T-cell (primary cell): Measurements from ENCODE around the gene COMMD4. TPM values are rescaled to one million over a fixed set of nuclear protein-coding genes. Genes with fewer than 3 reads are reported as not detected.
"Not testable (repeated sequence)": the region's sequence is repeated elsewhere in the genome, so short reads cannot be mapped to it uniquely, and the experiment has no call there.

ENCODE experiments used
- ATAC-seq, 4 experiments: fragments of 200-7000 bp in 3 of 4; fragments of 150-1000 bp in 1 of 4; cut with Tn5 transposase; replicated peaks in 1 of 4; 1 replicate in 3 of 4; 2 replicates in 1 of 4; pipeline ENCODE4 v1.10.0; 2021; ENCODE audit warnings: moderate library complexity in 3 of 4, mild to moderate bottlenecking in 2 of 4, moderate number of reproducible peaks in 1 of 4
- CTCF ChIA-PET, 2 donors: fragments of 300-600 bp; sonication (Branson Sonifier 250); formaldehyde crosslinking; loops; one replicate each; lab custom pipeline; 2022; ENCODE audit warnings: antibody characterized with exemption in 2 of 2; lab: Charles Lee
- POLR2A ChIA-PET, 2 donors: fragments of 300-600 bp; sonication (Branson Sonifier 250); formaldehyde crosslinking; loops; one replicate each; lab custom pipeline; 2022; ENCODE audit warnings: antibody characterized with exemption in 2 of 2; lab: Charles Lee
- DNase-seq, 35 experiments: peaks; one replicate each; pipeline versions ENCODE4 v3.0.0 to v3.0.0-alpha.2; 2013 to 2023
- H3K27ac ChIP-seq: one replicate; pipeline ENCODE4 v1.5.1; 2013; ENCODE audit warnings: low read length
- H3K27me3 ChIP-seq, 2 experiments: replicated peaks in 1 of 2; 1 replicate in 1 of 2; 2 replicates in 1 of 2; pipeline versions ENCODE4 v1.6.1 to v1.7.0; 2013; ENCODE audit warnings: low read length in 1 of 2, mixed read lengths in 1 of 2; ENCODE audit not compliant: control insufficient read depth in 2 of 2, insufficient read depth in 2 of 2; ENCODE audit errors: extremely low read depth in 1 of 2
- H3K36me3 ChIP-seq, 2 donors: 1 replicate in 1 of 2; 2 replicates in 1 of 2; pipeline versions ENCODE4 v1.6.1 to v1.7.0; 2013; ENCODE audit warnings: low read length in 1 of 2; ENCODE audit not compliant: control insufficient read depth in 2 of 2, insufficient read depth in 1 of 2; ENCODE audit errors: extremely low read depth in 1 of 2
- H3K4me1 ChIP-seq, 2 experiments: 1 replicate in 1 of 2; 2 replicates in 1 of 2; pipeline versions ENCODE4 v1.6.1 to v1.7.0; 2013; ENCODE audit warnings: low read length in 2 of 2, mixed read lengths in 1 of 2; ENCODE audit not compliant: insufficient read depth in 2 of 2, control insufficient read depth in 1 of 2; ENCODE audit errors: extremely low read depth in 1 of 2
- H3K4me3 ChIP-seq, 2 donors: 1 replicate in 1 of 2; 2 replicates in 1 of 2; pipeline versions ENCODE4 v1.5.1 to v1.7.0; 2013; ENCODE audit warnings: mild to moderate bottlenecking in 2 of 2, low read length in 1 of 2, moderate library complexity in 1 of 2; ENCODE audit not compliant: control insufficient read depth in 1 of 2; ENCODE audit errors: extremely low read depth in 1 of 2
- H3K9me3 ChIP-seq: 2 replicates; pipeline ENCODE4 v1.7.0; 2013
- H3K27ac Mint-ChIP-seq, 2 donors: one replicate each; pipeline ENCODE4 v1.8.0; 2020 to 2021; ENCODE audit warnings: mild to moderate bottlenecking in 2 of 2, mixed read lengths in 2 of 2
- H3K27me3 Mint-ChIP-seq, 2 donors: one replicate each; pipeline ENCODE4 v1.8.0; 2021 to 2022; ENCODE audit warnings: mixed read lengths in 2 of 2
- H3K36me3 Mint-ChIP-seq: one replicate; pipeline ENCODE4 v1.8.0; 2021; ENCODE audit warnings: mixed read lengths
- H3K4me1 Mint-ChIP-seq, 3 donors: one replicate each; pipeline ENCODE4 v1.8.0; 2020 to 2022; ENCODE audit warnings: mixed read lengths in 3 of 3, mild to moderate bottlenecking in 1 of 3
- H3K4me3 Mint-ChIP-seq, 3 donors: one replicate each; pipeline ENCODE4 v1.8.0; 2020 to 2022; ENCODE audit warnings: mild to moderate bottlenecking in 3 of 3, mixed read lengths in 3 of 3, moderate library complexity in 3 of 3
- H3K9me3 Mint-ChIP-seq, 3 donors: one replicate each; pipeline ENCODE4 v1.8.0; 2020 to 2022; ENCODE audit warnings: mixed read lengths in 3 of 3
- WGBS: methylation state at CpG from one replicate; pipeline ENCODE4 v1.1.5; 2013; ENCODE audit warnings: missing lambda C conversion rate; ENCODE audit not compliant: insufficient coverage; 5-methylcytosine and 5-hydroxymethylcytosine counted together
- total RNA-seq, 35 experiments: library from RNA in 6 of 35; stranded (reverse) in 6 of 35; fragments of 120-200 nt in 1 of 35; gene quantifications; one replicate each; pipeline versions ENCODE4 v1.2.1 to v1.2.4 and lab custom pipeline; 2013 to 2026

The COMMD4 gene
- total RNA-seq, 5 donors from 2014 or later (not counting 1 experiment from before 2014, with no cell fraction given) = 25.0 to 38.7 (median 34.2) TPM

DNA sequence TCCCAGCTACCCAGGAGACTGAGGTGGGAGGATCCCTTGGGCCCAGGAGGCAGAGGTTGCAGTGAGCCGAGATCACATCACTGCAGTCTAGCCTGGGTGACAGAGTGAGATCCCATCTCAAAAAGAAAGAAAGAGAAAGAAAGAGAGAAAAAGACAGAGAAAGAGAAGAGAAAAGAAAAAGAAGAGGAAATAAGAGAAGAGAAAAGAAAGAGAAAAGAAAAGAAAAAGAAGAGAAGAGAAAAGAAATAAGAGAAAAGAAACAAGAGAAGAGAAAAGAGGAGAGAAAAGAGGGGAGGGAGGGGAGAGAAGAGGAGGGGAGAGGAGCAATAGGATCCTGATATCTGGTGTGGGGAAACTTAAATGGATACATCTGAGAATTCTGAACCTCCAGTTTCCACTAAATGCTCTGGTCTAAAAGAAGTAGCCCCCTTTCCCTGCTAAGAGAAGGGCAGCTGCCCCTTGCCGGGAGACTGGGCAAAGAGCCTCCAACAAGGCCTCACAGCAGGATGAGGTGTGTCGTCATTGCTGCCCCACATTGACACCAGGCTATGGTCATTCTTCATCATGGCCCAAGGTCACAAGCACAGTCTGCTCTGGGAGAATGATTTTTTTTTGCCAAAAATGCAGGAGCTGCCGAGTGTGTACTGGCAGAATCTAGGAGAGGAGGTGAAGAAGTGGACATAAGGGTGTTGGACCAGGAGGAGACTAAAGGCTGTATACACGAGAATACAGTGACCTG lies 21.1 kb upstream of the COMMD4 start:
- no peaks in the 10 kb centered on the region for H3K36me3 Mint-ChIP-seq
- Histone ChIP-seq H3K27me3 (no peaks in the 10 kb centered on the region), H3K9me3 (no peaks in the 10 kb centered on the region), H3K36me3 (no peaks in the 10 kb centered on the region), H3K27ac (no peak overlapping the region), H3K4me3 (no peak overlapping the region), H3K4me1 (peaks cover 0 to 6% of the 10 kb centered on the region in 2 experiments)
- peaks cover 0 to 2% (median 0%) of the 10 kb centered on the region in 3 donors for H3K4me1 Mint-ChIP-seq
- no peak for ATAC-seq
- H3K4me3 Mint-ChIP-seq = no peak overlapping the region
- ChIA-PET CTCF (no interaction called here), POLR2A (no interaction called here)
- WGBS = 76% methylated on average over 5 of the region's 5 CpGs
- no peaks in the 10 kb centered on the region for H3K9me3 Mint-ChIP-seq
- no peak overlapping the region for H3K27ac Mint-ChIP-seq
- H3K27me3 Mint-ChIP-seq = peaks cover under 1 to 4% of the 10 kb centered on the region in 2 donors
- DNase-seq = no peak

DNA sequence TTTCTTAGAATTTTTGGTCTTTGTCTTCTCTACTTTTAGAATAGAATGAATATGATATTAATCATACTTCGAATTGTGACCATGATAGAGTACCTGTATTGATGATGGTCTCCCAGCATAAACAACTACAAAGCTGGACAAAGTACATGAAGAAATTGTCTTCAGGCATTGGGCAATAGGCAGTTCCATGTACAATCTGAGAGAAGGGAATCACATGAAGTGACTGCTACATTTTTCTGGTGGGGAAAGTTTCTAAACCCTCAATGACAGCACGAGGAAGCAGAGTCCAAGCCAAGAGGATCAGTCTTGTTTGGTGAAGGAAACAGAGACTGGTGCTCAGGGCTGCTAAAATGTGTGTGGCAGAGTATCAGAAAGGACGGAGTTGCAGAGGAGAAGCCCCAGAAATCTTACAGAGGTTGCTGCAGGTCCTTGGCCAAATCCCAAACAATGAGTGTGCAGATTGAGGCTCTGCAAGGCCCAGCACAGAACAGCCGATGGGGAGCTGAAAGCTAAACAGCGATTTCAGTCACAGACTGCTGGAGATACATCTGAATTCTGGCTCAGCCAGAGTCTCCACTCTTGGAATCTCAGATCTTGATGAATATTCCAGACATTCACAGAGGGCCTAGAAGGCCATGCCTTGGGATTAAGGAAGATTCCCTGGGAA lies 16.5 kb upstream of the COMMD4 start:
- H3K4me1 ChIP-seq, H3K27ac Mint-ChIP-seq, H3K4me1 Mint-ChIP-seq, H3K9me3 ChIP-seq, H3K27me3 ChIP-seq, H3K9me3 Mint-ChIP-seq, H3K36me3 ChIP-seq, DNase-seq, H3K36me3 Mint-ChIP-seq, CTCF ChIA-PET, H3K27ac ChIP-seq, POLR2A ChIA-PET, H3K4me3 Mint-ChIP-seq, H3K4me3 ChIP-seq, H3K27me3 Mint-ChIP-seq, ATAC-seq: not testable (repeated sequence)
- 100% methylated on average over 2 of the region's 5 CpGs for WGBS

DNA sequence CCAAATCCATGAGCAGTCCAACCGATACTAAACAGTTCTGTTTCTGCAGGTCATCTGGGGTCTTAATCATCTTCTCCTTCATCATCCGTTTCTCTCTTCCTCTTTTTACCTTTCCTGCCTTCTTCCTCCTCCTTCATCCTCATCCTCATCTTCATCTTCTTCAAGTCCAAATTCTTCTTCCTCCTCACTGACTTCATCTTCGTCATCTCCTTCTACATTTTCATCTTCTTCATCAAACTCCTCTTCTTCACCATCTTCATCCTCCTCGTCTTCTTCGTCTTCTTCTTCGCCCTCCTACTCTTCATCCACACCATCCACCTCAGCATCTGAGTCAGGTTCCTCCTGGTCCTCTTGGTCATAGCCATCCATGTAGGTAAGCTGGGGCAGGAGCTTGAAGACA lies 14.2 kb upstream of the COMMD4 start:
- POLR2A ChIA-PET = interaction anchor here in 1 of 2 donors (0.5 kb wide), 1 partner anchor 294 kb away, joined by 4 read pairs; no protein-coding TSS in a partner anchor
- H3K4me1 ChIP-seq = no peaks in the 10 kb centered on the region

DNA sequence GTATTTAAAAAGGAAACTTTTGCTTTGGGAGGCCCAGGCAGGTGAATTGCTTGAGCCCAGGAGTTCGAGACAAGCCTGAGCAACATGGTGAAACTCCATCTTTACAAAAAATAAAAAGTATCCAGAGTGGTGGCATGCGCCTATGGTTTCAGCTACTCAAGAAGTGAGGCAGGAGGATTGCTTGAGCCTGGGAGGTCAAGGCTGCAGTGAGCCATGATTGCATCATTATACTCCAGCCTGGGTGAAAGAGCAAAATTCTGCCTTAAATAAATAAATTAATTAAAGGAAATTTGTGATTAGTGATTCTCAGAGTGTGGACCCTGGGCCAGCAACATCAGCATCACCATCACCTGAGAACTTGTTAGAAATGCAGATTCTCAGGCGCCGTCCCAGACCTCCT lies 9.9 kb upstream of the COMMD4 start:
- CTCF ChIA-PET = no interaction called here
- POLR2A ChIA-PET = no interaction called here
- no peak overlapping the region for H3K4me3 ChIP-seq
- WGBS = no CpG with 5 or more reads among the region's 4 CpGs
- Mint-ChIP-seq H3K9me3 (no peaks in the 10 kb centered on the region), H3K36me3 (no peaks in the 10 kb centered on the region), H3K27ac (no peak overlapping the region), H3K4me1 (no peaks in the 10 kb centered on the region), H3K4me3 (no peak overlapping the region), H3K27me3 (peaks cover 8 to 9% of the 10 kb centered on the region in 2 donors)
- H3K27ac ChIP-seq = no peak overlapping the region
- DNase-seq (no peak), ATAC-seq (no peak)
- H3K4me1 ChIP-seq = no peaks in the 10 kb centered on the region
- H3K9me3 ChIP-seq = no peaks in the 10 kb centered on the region
- H3K36me3 ChIP-seq = no peaks in the 10 kb centered on the region
- peaks cover 0 to 4% of the 10 kb centered on the region in 2 experiments for H3K27me3 ChIP-seq

More for the DNA sequence above, 14.2 kb upstream of the COMMD4 start:
- Mint-ChIP-seq H3K36me3 (no peaks in the 10 kb centered on the region), H3K27me3 (peaks cover 4 to 5% of the 10 kb centered on the region in 2 donors), H3K4me3 (no peak overlapping the region), H3K27ac (no peak overlapping the region), H3K9me3 (no peaks in the 10 kb centered on the region), H3K4me1 (no peaks in the 10 kb centered on the region)
- WGBS = 87% methylated on average over 6 of the region's 6 CpGs
- Histone ChIP-seq H3K36me3 (no peaks in the 10 kb centered on the region), H3K9me3 (no peaks in the 10 kb centered on the region), H3K27me3 (no peaks in the 10 kb centered on the region), H3K4me3 (no peak overlapping the region), H3K27ac (no peak overlapping the region)
- no peak for ATAC-seq
- CTCF ChIA-PET = no interaction called here
- no peak for DNase-seq

DNA sequence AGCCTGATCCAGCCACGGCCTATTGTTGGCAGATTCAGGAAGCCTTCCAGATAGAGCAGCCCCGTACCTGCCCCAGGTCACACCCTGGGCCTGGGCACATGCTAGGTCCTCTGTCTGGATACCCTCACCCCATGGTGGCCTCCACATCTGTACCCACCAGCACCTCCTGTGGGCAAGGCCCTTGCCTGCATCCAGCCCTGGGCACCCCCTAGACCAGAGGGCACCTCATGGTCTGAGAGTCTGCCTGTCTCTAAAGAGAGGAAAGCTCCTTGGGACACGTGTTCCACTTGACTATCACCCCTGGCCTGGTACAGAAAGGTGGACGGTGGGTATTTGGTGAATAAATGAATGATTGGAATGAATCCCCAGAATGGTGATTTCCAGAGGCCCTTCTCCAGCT lies 8.9 kb upstream of the COMMD4 start:
- no peaks in the 10 kb centered on the region for H3K4me1 Mint-ChIP-seq
- H3K36me3 ChIP-seq = no peaks in the 10 kb centered on the region
- no peak overlapping the region for H3K27ac ChIP-seq
- CTCF ChIA-PET = interaction anchor here in 1 of 2 donors (0.6 kb wide), 1 partner anchor 138 kb away, joined by 4 read pairs; no protein-coding TSS in a partner anchor
- no peak overlapping the region for H3K4me3 ChIP-seq
- DNase-seq (no peak), ATAC-seq (no peak)
- no peaks in the 10 kb centered on the region for H3K36me3 Mint-ChIP-seq
- H3K27ac Mint-ChIP-seq = no peak overlapping the region
- WGBS = 93% methylated on average over 3 of the region's 4 CpGs
- H3K9me3 Mint-ChIP-seq = no peaks in the 10 kb centered on the region
- H3K27me3 Mint-ChIP-seq = peaks cover 5 to 9% of the 10 kb centered on the region in 2 donors
- no peak overlapping the region for H3K4me3 Mint-ChIP-seq
- no peaks in the 10 kb centered on the region for H3K4me1 ChIP-seq
- H3K27me3 ChIP-seq = peaks cover 0 to 4% of the 10 kb centered on the region in 2 experiments
- POLR2A ChIA-PET = no interaction called here
- H3K9me3 ChIP-seq = no peaks in the 10 kb centered on the region

DNA sequence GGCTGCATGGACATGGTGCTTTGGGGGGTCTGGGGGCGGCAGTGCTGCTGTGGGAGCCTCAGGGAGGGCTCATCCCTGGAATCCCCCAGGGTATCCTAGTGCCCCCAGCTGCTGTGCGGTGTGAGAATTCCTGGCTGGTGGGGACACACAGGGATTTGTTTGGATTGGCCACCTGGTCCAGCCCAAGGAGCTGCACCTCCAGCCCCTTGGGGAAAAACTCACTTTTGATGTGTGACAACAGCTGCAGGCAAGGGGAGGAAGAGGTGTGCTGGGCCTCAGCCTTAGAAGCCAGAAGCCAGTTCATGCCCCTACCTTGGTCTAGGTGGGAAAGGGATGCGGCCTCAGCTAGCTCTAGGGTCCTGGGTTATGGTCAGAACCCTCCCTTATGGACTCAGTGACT lies 8.4 kb upstream of the COMMD4 start:
- H3K36me3 ChIP-seq = no peaks in the 10 kb centered on the region
- DNase-seq = no peak
- CTCF ChIA-PET = no interaction called here
- H3K27me3 Mint-ChIP-seq = peaks cover 5 to 9% of the 10 kb centered on the region in 2 donors
- no peak overlapping the region for H3K27ac ChIP-seq
- no peaks in the 10 kb centered on the region for H3K4me1 ChIP-seq
- H3K9me3 Mint-ChIP-seq = no peaks in the 10 kb centered on the region
- no peak overlapping the region for H3K4me3 Mint-ChIP-seq
- H3K4me3 ChIP-seq = no peak overlapping the region
- no peak overlapping the region for H3K27ac Mint-ChIP-seq
- no peaks in the 10 kb centered on the region for H3K9me3 ChIP-seq
- POLR2A ChIA-PET = no interaction called here
- ATAC-seq = no peak
- WGBS = 92% methylated on average over 1 of the region's 3 CpGs
- no peaks in the 10 kb centered on the region for H3K36me3 Mint-ChIP-seq
- H3K27me3 ChIP-seq = peaks cover 0 to 4% of the 10 kb centered on the region in 2 experiments
- no peaks in the 10 kb centered on the region for H3K4me1 Mint-ChIP-seq
